Right lobe of liver (tissue), 6 donors: ENCODE measurements around the gene MSANTD4. TPM values are rescaled to one million over a fixed set of nuclear protein-coding genes. Genes with fewer than 3 reads are reported as not detected.
A peak's percentile ranks its signal among the peaks of the same experiment; 100 is the strongest.

Experiments used
- ATAC-seq, 4 donors: fragments of 200-7000 bp; cut with Tn5 transposase; one replicate each; pipeline ENCODE4 v1.9.1; 2020; ENCODE audit warnings: mild to moderate bottlenecking in 4 of 4, moderate library complexity in 4 of 4
- DNase-seq, 3 donors: peaks; one replicate each; pipeline ENCODE4 v3.0.0-alpha.2; 2020
- H3K27ac ChIP-seq, 3 donors: fragments of 200-600 bp; one replicate each; pipeline ENCODE4 v1.8.0; 2022
- H3K27me3 ChIP-seq, 2 donors: fragments of 200-600 bp; one replicate each; pipeline ENCODE4 v1.8.0; 2022
- H3K36me3 ChIP-seq, 4 donors: fragments of 200-600 bp; sonication (generic) in 1 of 4; one replicate each; pipeline versions ENCODE4 v1.5.1 to v1.8.0; 2017 to 2022; ENCODE audit warnings: control low read depth in 1 of 4
- H3K4me1 ChIP-seq, 4 donors: fragments of 200-600 bp; sonication (generic) in 1 of 4; one replicate each; pipeline versions ENCODE4 v1.5.1 to v1.8.0; 2017 to 2022; ENCODE audit warnings: control low read depth in 1 of 4
- H3K4me3 ChIP-seq, 3 donors: fragments of 200-600 bp; one replicate each; pipeline ENCODE4 v1.8.0; 2022
- H3K9me3 ChIP-seq, 4 donors: fragments of 200-600 bp; sonication (generic) in 1 of 4; one replicate each; pipeline versions ENCODE4 v1.5.1 to v1.8.0; 2017 to 2022; ENCODE audit warnings: control low read depth in 1 of 4
- CTCF ChIP-seq, 4 donors: fragments of 200-600 bp in 3 of 4; fragments of 450-650 bp in 1 of 4; IDR thresholded peaks; one replicate each; pipeline versions ENCODE4 v1.5.1 to v1.8.0; 2016 to 2022; ENCODE audit warnings: antibody characterized with exemption in 4 of 4, mild to moderate bottlenecking in 2 of 4
- POLR2A ChIP-seq: fragments of 450-650 bp; IDR thresholded peaks from one replicate; pipeline ENCODE4 v1.6.1; 2017; ENCODE audit warnings: antibody characterized with exemption, mild to moderate bottlenecking
- WGBS: methylation state at CpG from one replicate; pipeline ENCODE4 v1.1.6; 2018; ENCODE audit warnings: low coverage, low lambda C conversion rate; ENCODE audit not compliant: insufficient coverage; ENCODE audit errors: missing lambda C conversion rate; 5-methylcytosine and 5-hydroxymethylcytosine counted together
- intact Hi-C, 2 donors: fragments of 100-400 bp; cut with DNase I; formaldehyde crosslinking; loops; one replicate each; pipeline versions ENCODE4 v1.11.2 to v1.14.1; 2022
- total RNA-seq, 6 experiments: library from RNA; depleted of rRNA in 2 of 6; stranded (reverse); fragments of >200 nt in 2 of 6; fragmentation: NEBNext Ultra II Directional in 3 of 6; extraction: Animal tissue kit (Norgen Biotek cat#: 25700) in 3 of 6; gene quantifications; one replicate each; pipeline versions ENCODE4 v1.1.0 to v1.2.4, GENCODE V29; 2016 to 2023
- donor health status: DM: no; HTN: yes; CAD: no.
- donor health status: DM: no; HTN: no; CAD: no.
- donor health status: DM: no; HTN: no; CAD: no.
- donor health status: DM: no; HTN: yes; CAD: no.
- donor health status: DM: no; HTN: yes; CAD: no.

MSANTD4 gene
- total RNA-seq, 6 experiments from 2014 or later: 3.2 to 9.6 (median 5.6) TPM

- Histone ChIP-seq H3K27me3 (no peaks in the 10 kb centered on the region), H3K4me3 (no peak overlapping the region), H3K27ac (no peak overlapping the region), H3K4me1 (no peaks in the 10 kb centered on the region), H3K36me3 (no peaks in the 10 kb centered on the region), H3K9me3 (no peaks in the 10 kb centered on the region)
- intact Hi-C loops: no loop called here
- ATAC-seq (no peak), DNase-seq (no peak)
- 55% methylated on average over 4 of the region's 4 CpGs for WGBS
- TF ChIP-seq POLR2A (no peak), CTCF (IDR thresholded peaks at IDR 0.05) (no peak)
These were observed 8.6 kb upstream of the MSANTD4 start for GRCh38 chr11:106030609-106031008.

GRCh38 chr11:106022795-106023275 is 795 bp upstream of the MSANTD4 start:
- TF ChIP-seq CTCF (IDR thresholded peaks at IDR 0.05) (no peak), POLR2A (no peak)
- Histone ChIP-seq H3K36me3 (no peaks in the 10 kb centered on the region), H3K27ac (no peak overlapping the region), H3K9me3 (no peaks in the 10 kb centered on the region), H3K4me3 (peak overlapping the region; percentile 68 to 89 (median 89)), H3K27me3 (no peaks in the 10 kb centered on the region), H3K4me1 (peaks cover 0 to 10% (median 0%) of the 10 kb centered on the region in 4 donors)
- ATAC-seq: no peak
- intact Hi-C loops: no loop called here
- no peak for DNase-seq
- 79% methylated on average over 6 of the region's 7 CpGs for WGBS

- intact Hi-C loops: no loop called here
These were observed 666 bp downstream of the MSANTD4 start for GRCh38 chr11:106021181-106021966.

GRCh38 chr11:106017093-106017492 is 4.9 kb downstream of the MSANTD4 start:
- DNase-seq: no peak
- H3K36me3 ChIP-seq: no peaks in the 10 kb centered on the region
- H3K4me3 ChIP-seq: no peak overlapping the region
- H3K9me3 ChIP-seq: no peaks in the 10 kb centered on the region
- no peaks in the 10 kb centered on the region for H3K27me3 ChIP-seq
- intact Hi-C loops: no loop called here
- WGBS: 76% methylated on average over 2 of the region's 2 CpGs
- ATAC-seq: no peak
- H3K4me1 ChIP-seq: peaks cover 0 to 10% (median 0%) of the 10 kb centered on the region in 4 donors
- H3K27ac ChIP-seq: no peak overlapping the region
- TF ChIP-seq POLR2A (no peak), CTCF (IDR thresholded peaks at IDR 0.05) (no peak)

More at GRCh38 chr11:106021181-106021966, 666 bp downstream of the MSANTD4 start:
- ATAC-seq (peak in 2 of 4 donors; percentile 2 to 3), DNase-seq (no peak)
- Histone ChIP-seq H3K4me1 (peaks cover 0 to 10% (median 0%) of the 10 kb centered on the region in 4 donors), H3K27ac (peak overlapping the region in 2 of 3 donors; percentile 15 to 49), H3K9me3 (no peaks in the 10 kb centered on the region), H3K36me3 (no peaks in the 10 kb centered on the region), H3K27me3 (no peaks in the 10 kb centered on the region), H3K4me3 (peak overlapping the region; percentile 68 to 89 (median 89))
- TF ChIP-seq POLR2A (no peak), CTCF (IDR thresholded peaks at IDR 0.05) (no peak)
- 25% methylated on average over 7 of the region's 18 CpGs for WGBS
